Peyer's patch (tissue), 4 donors: Measurements from ENCODE around the gene KRTDAP. TPM values are rescaled to one million over a fixed set of nuclear protein-coding genes. Genes with fewer than 3 reads are reported as not detected.
"Not testable (repeated sequence)": the region's sequence is repeated elsewhere in the genome, so short reads cannot be mapped to it uniquely, and the experiment has no call there.

Experiments
- DNase-seq, 3 donors: peaks; one replicate each; pipeline ENCODE4 v3.0.0-alpha.2; 2017 to 2019
- H3K27ac ChIP-seq, 4 donors: fragments of 200-600 bp; sonication (generic); one replicate each; pipeline ENCODE4 v1.5.1; 2016 to 2019
- H3K27me3 ChIP-seq, 2 donors: fragments of 200-600 bp; sonication (generic); one replicate each; pipeline ENCODE4 v1.5.1; 2019
- H3K36me3 ChIP-seq, 3 donors: fragments of 200-600 bp; sonication (generic); one replicate each; pipeline ENCODE4 v1.5.1; 2016 to 2019
- H3K4me1 ChIP-seq, 4 donors: fragments of 200-600 bp; sonication (generic); one replicate each; pipeline ENCODE4 v1.5.1; 2016 to 2019
- H3K4me3 ChIP-seq, 4 donors: fragments of 200-600 bp; sonication (generic); 1 replicate in 3 of 4; 2 replicates in 1 of 4; pipeline ENCODE4 v1.5.1; 2016 to 2019; ENCODE audit warnings: mild to moderate bottlenecking in 1 of 4
- H3K9me3 ChIP-seq, 4 donors: fragments of 200-600 bp; sonication (generic); one replicate each; pipeline ENCODE4 v1.5.1; 2016 to 2019; ENCODE audit warnings: mild to moderate bottlenecking in 1 of 4
- CTCF ChIP-seq, 6 experiments: fragments of 450-650 bp in 4 of 6; fragments of 200-600 bp in 2 of 6; sonication (generic) in 1 of 6; IDR thresholded peaks; one replicate each; pipeline ENCODE4 v1.5.1; 2017 to 2019; ENCODE audit warnings: antibody characterized with exemption in 6 of 6, mild to moderate bottlenecking in 3 of 6, moderate library complexity in 1 of 6
- POLR2A ChIP-seq, 2 donors: fragments of 450-650 bp; IDR thresholded peaks; one replicate each; pipeline ENCODE4 v1.5.1; 2017; ENCODE audit warnings: antibody characterized with exemption in 2 of 2, mild to moderate bottlenecking in 2 of 2, moderate library complexity in 2 of 2
- total RNA-seq, 4 donors: library from RNA; depleted of rRNA; stranded (reverse); fragments of >200 nt; gene quantifications; one replicate each; pipeline ENCODE4 v1.1.0, GENCODE V29; 2016

The KRTDAP gene
- total RNA-seq, 4 donors from 2014 or later: not detected

- no peaks in the 10 kb centered on the region for H3K36me3 ChIP-seq
- peaks cover 0 to 20% (median 9%) of the 10 kb centered on the region in 4 donors for H3K4me1 ChIP-seq
Observed at GRCh38 chr19:35466259-35466658, 24.0 kb downstream of the KRTDAP start.

GRCh38 chr19:35462956-35463355 is 27.3 kb downstream of the KRTDAP start:
- DNase-seq, H3K9me3 ChIP-seq, H3K4me3 ChIP-seq, H3K36me3 ChIP-seq, H3K27me3 ChIP-seq: not testable (repeated sequence)
- peaks cover 0 to 27% (median 26%) of the 10 kb centered on the region in 4 donors for H3K4me1 ChIP-seq
- peak overlapping the region in 3 of 4 donors; percentile 33 to 72 (median 44) for H3K27ac ChIP-seq

More at GRCh38 chr19:35466259-35466658, 24.0 kb downstream of the KRTDAP start:
- no peak for TF ChIP-seq POLR2A (IDR thresholded peaks at IDR 0.05)
- no peak for TF ChIP-seq CTCF (IDR thresholded peaks at IDR 0.05)
- no peaks in the 10 kb centered on the region for H3K27me3 ChIP-seq
- H3K4me3 ChIP-seq: no peak overlapping the region
- H3K9me3 ChIP-seq: no peaks in the 10 kb centered on the region
- no peak overlapping the region for H3K27ac ChIP-seq
- DNase-seq: no peak

- DNase-seq: peak in 2 of 3 donors; percentile 68 to 75
- H3K27me3 ChIP-seq: no peaks in the 10 kb centered on the region
- peak overlapping the region; percentile 33 to 72 (median 58) for H3K27ac ChIP-seq
- no peak overlapping the region for H3K4me3 ChIP-seq
- peaks cover 0 to 30% (median 28%) of the 10 kb centered on the region in 4 donors for H3K4me1 ChIP-seq
- H3K36me3 ChIP-seq: no peaks in the 10 kb centered on the region
- H3K9me3 ChIP-seq: no peaks in the 10 kb centered on the region
- TF ChIP-seq CTCF (IDR thresholded peaks at IDR 0.05): peak in 1 of 6 experiments; percentile 12
- TF ChIP-seq POLR2A (IDR thresholded peaks at IDR 0.05): no peak
Observed at GRCh38 chr19:35462476-35462953, 27.7 kb downstream of the KRTDAP start.

- H3K4me1 ChIP-seq: peaks cover 0 to 32% (median 30%) of the 10 kb centered on the region in 4 donors
- H3K36me3 ChIP-seq, H3K9me3 ChIP-seq, H3K27me3 ChIP-seq, H3K4me3 ChIP-seq, DNase-seq: not testable (repeated sequence)
- peak overlapping the region in 1 of 4 donors; percentile 72 for H3K27ac ChIP-seq
Observed at GRCh38 chr19:35461788-35462187, 28.5 kb downstream of the KRTDAP start.

- Histone ChIP-seq H3K9me3 (no peaks in the 10 kb centered on the region), H3K4me1 (peaks cover 0 to 32% (median 30%) of the 10 kb centered on the region in 4 donors), H3K27ac (no peak overlapping the region), H3K27me3 (no peaks in the 10 kb centered on the region), H3K4me3 (no peak overlapping the region), H3K36me3 (no peaks in the 10 kb centered on the region)
- TF ChIP-seq CTCF (IDR thresholded peaks at IDR 0.05) (no peak), POLR2A (IDR thresholded peaks at IDR 0.05) (no peak)
- no peak for DNase-seq
Observed at GRCh38 chr19:35461060-35461459, 29.2 kb downstream of the KRTDAP start.

GRCh38 chr19:35460608-35461007 is 29.7 kb downstream of the KRTDAP start:
- Histone ChIP-seq H3K4me3 (no peak overlapping the region), H3K27ac (no peak overlapping the region), H3K9me3 (no peaks in the 10 kb centered on the region), H3K36me3 (no peaks in the 10 kb centered on the region), H3K27me3 (no peaks in the 10 kb centered on the region), H3K4me1 (peaks cover 0 to 32% (median 30%) of the 10 kb centered on the region in 4 donors)
- no peak for DNase-seq
- TF ChIP-seq POLR2A (IDR thresholded peaks at IDR 0.05) (no peak), CTCF (IDR thresholded peaks at IDR 0.05) (no peak)
